AG04450 (cell line): ENCODE data around the gene AOX1. TPM values are rescaled to one million over a fixed set of nuclear protein-coding genes. Genes with fewer than 3 reads are reported as not detected.

Source experiments
- CTCF ChIA-PET: fragments of 300-600, 350-600 bp; formaldehyde crosslinking; extraction: SDS; loops from one replicate; lab custom pipeline; 2022; ENCODE audit warnings: antibody characterized with exemption, inconsistent platforms; lab: Charles Lee
- POLR2A ChIA-PET: fragments of 350-600 bp; formaldehyde crosslinking; extraction: SDS; loops from one replicate; lab custom pipeline; 2021; ENCODE audit warnings: antibody characterized with exemption, inconsistent platforms; lab: Yijun Ruan, JAX
- DNase-seq: peaks from one replicate; pipeline ENCODE4 v3.0.0-alpha.2; 2011; ENCODE audit warnings: low read depth, low spot score
- H3K27ac ChIP-seq: one replicate; pipeline ENCODE4 v1.5.1; 2012; ENCODE audit warnings: low read depth, low read length, control low read depth
- H3K27me3 ChIP-seq: one replicate; pipeline ENCODE4 v1.6.0; 2012; ENCODE audit warnings: low read length; ENCODE audit not compliant: control insufficient read depth, insufficient read depth
- H3K4me3 ChIP-seq: 2 replicates; pipeline ENCODE4 v1.5.1; 2011; ENCODE audit warnings: mild to moderate bottlenecking, low read depth, low read length, control low read depth
- H3K9me3 ChIP-seq: 2 replicates; pipeline ENCODE4 v1.5.1; 2012; ENCODE audit warnings: low read length; ENCODE audit not compliant: control insufficient read depth, insufficient read depth
- polyA plus RNA-seq: library from polyadenylated mRNA; depleted of rRNA; stranded (reverse); fragments of >200 nt; gene quantifications from 2 replicates; pipeline ENCODE4 v1.2.3, GENCODE V29; 2011
- TF ChIP-seq, protein P1 (sequence below): IDR thresholded peaks from 2 replicates; pipeline ENCODE4 v1.5.1; 2011; ENCODE audit warnings: low read depth, low read length, control low read depth, inconsistent platforms

Gene AOX1
- polyA plus RNA-seq, 1 experiment = 7.9 TPM

DNA sequence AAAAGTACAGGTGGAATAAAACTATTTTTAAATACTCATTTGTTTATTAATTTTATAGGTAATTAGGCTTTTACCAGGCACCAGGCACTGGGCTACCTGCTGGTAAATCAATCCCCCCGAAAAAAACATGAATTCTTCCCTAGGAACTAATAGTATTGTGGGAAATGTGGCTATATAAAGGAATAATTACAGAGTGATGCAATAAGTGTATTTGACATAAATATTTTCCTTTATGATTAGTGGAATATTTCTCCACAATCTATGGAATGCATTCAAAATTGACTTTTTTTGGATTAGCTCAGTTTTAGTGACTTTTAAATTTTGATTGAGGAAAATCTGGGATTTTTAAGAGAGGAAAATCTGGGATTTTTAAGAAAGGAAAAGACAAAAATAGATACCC, 116.2 kb downstream of the AOX1 start:
- POLR2A ChIA-PET = no interaction called here

DNA sequence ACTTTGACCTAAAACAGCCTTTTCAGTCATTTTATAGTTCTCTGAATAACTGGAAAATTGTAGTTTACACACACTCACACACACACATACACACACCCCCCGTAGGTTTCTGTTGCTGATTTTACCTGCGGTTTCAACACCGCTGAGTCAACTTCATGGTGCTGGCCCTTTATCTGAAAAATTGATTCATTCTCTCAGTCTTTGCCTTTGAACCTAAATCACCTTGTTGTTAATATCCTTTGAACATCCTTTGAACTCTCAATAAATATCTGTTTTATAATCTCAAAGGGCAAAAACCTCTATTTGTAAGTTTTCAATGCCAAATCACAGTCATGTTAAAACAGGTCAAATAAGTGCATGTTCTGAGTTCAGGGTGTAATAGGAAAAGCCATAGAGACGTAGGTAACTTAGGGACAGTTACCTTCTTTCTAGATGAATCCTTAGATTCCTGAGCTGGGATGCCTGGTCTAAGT, 116.9 kb downstream of the AOX1 start:
- Histone ChIP-seq H3K27me3 (no peaks in the 10 kb centered on the region), H3K27ac (no peak overlapping the region), H3K4me3 (no peak overlapping the region), H3K9me3 (no peaks in the 10 kb centered on the region)
- POLR2A ChIA-PET = no interaction called here
- TF ChIP-seq, protein P1, sequence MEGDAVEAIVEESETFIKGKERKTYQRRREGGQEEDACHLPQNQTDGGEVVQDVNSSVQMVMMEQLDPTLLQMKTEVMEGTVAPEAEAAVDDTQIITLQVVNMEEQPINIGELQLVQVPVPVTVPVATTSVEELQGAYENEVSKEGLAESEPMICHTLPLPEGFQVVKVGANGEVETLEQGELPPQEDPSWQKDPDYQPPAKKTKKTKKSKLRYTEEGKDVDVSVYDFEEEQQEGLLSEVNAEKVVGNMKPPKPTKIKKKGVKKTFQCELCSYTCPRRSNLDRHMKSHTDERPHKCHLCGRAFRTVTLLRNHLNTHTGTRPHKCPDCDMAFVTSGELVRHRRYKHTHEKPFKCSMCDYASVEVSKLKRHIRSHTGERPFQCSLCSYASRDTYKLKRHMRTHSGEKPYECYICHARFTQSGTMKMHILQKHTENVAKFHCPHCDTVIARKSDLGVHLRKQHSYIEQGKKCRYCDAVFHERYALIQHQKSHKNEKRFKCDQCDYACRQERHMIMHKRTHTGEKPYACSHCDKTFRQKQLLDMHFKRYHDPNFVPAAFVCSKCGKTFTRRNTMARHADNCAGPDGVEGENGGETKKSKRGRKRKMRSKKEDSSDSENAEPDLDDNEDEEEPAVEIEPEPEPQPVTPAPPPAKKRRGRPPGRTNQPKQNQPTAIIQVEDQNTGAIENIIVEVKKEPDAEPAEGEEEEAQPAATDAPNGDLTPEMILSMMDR = no peak
- CTCF ChIA-PET = interaction anchor here (1.0 to 5.9 kb wide), 26 partner anchors 8 to 729 kb away, joined by 3 to 74 read pairs (median 8); partner anchors contain the start of gene AOX1
- DNase-seq = no peak

More for the DNA sequence above, 116.2 kb downstream of the AOX1 start:
- DNase-seq = no peak
- CTCF ChIA-PET = interaction anchor here (0.5 to 5.9 kb wide), 15 partner anchors 8 to 728 kb away, joined by 3 to 63 read pairs (median 12); partner anchors contain the start of gene AOX1
- Histone ChIP-seq H3K27ac (no peak overlapping the region), H3K9me3 (no peaks in the 10 kb centered on the region), H3K27me3 (no peaks in the 10 kb centered on the region), H3K4me3 (no peak overlapping the region)
- TF ChIP-seq, protein P1 = no peak

DNA sequence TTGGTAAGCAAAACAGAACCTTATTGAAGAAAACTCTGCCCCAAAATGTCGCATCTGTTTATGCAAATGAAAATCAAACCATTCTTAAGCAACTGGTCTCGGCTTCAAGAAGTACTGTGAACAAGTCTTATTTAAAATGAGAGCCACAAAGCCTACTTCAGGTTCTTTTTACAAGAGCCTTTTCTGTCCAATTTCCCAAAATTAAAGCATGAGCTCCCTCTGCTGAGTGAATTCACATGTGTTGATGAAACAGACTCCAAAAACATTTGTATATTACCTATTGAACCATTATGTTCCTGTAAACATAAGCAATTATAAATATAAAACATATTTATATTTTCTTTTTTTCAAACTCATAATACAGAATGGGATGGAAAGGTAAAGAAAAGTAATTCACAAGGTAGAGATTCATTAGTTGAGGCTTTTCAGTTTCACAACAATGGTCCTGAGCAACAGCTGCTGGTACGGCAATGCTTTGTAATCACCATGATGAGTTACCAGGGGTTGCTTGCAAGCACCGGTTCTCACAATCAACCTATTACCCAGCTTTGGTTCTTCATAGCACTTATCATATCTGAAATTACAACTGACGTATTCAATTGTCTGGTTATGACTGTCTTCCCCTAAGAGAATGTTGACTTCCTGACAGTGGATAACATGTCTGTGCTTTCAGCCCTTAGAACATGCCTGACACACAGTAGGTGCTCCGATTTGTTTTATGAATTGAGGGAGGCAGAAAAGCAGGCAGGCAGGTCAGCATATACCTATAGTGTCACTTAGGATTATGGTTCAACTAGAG, 117.5 kb downstream of the AOX1 start:
- peak; percentile 51 for DNase-seq
- no peaks in the 10 kb centered on the region for H3K27me3 ChIP-seq
- no peak overlapping the region for H3K4me3 ChIP-seq
- TF ChIP-seq, protein P1 = peak; percentile 68
- POLR2A ChIA-PET = no interaction called here
- CTCF ChIA-PET = interaction anchor here (0.8 to 5.9 kb wide), 32 partner anchors 9 to 729 kb away, joined by 3 to 74 read pairs (median 5); partner anchors contain the start of gene AOX1
- H3K9me3 ChIP-seq = no peaks in the 10 kb centered on the region
- no peak overlapping the region for H3K27ac ChIP-seq

DNA sequence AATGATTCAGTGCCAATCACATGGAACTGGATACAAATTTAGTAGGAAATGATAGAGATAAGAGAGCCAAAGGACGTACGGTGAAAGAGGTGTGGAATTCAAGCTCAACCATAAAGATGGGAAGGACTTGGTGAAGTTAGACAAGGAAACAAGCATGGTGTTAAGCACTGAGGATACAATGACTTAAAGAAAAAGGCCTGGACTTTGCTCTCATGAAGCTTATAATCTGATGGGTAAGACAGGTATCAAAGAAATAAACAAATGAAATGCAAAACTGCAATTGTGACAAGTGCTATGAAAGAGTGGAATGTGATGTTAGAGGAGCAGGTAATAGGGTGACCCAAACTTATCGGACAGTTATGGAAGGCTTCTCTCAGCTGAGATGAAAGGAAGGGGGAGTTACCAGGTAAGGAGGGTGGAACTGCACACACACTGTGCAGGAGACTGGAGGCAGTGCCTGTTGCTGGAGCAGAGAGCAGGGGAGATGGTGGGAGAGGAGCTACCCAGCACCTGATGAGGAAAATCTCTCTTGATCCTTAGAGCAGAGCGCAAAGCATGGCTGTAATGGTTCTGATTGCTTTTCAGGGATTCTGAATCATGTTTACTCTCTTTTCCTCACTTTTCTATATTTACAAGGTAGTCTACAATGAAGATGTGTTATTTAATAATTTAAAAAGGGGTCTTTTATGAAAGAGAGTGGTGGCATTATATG, 118.3 kb downstream of the AOX1 start:
- no peak for DNase-seq
- POLR2A ChIA-PET = no interaction called here
- CTCF ChIA-PET = interaction anchor here (0.5 to 5.9 kb wide), 30 partner anchors 9 to 730 kb away, joined by 3 to 74 read pairs (median 6); partner anchors contain the start of gene AOX1
- no peak overlapping the region for H3K4me3 ChIP-seq
- H3K9me3 ChIP-seq = no peaks in the 10 kb centered on the region
- TF ChIP-seq, protein P1 = no peak
- no peak overlapping the region for H3K27ac ChIP-seq
- no peaks in the 10 kb centered on the region for H3K27me3 ChIP-seq
